Endothelial cell (in vitro differentiated cells): ENCODE measurements around the gene OSBPL10. TPM values are rescaled to one million over a fixed set of nuclear protein-coding genes. Genes with fewer than 3 reads are reported as not detected.

ENCODE experiments used
- DNase-seq: peaks from one replicate; pipeline ENCODE4 v3.0.0; 2021; ENCODE audit warnings: low spot score
- H3K27ac Mint-ChIP-seq: one replicate; pipeline ENCODE4 v1.8.0; 2021; ENCODE audit warnings: mixed read lengths, inconsistent platforms; ENCODE audit not compliant: unreplicated experiment
- H3K27me3 Mint-ChIP-seq: one replicate; pipeline ENCODE4 v1.8.0; 2021; ENCODE audit warnings: mild to moderate bottlenecking, moderate library complexity, mixed read lengths, inconsistent platforms; ENCODE audit not compliant: unreplicated experiment
- H3K36me3 Mint-ChIP-seq: one replicate; pipeline ENCODE4 v1.8.0; 2021; ENCODE audit warnings: mild to moderate bottlenecking, low read depth, mixed read lengths, inconsistent platforms; ENCODE audit not compliant: unreplicated experiment
- H3K4me1 Mint-ChIP-seq: one replicate; pipeline ENCODE4 v1.8.0; 2021; ENCODE audit warnings: mild to moderate bottlenecking, mixed read lengths, inconsistent platforms; ENCODE audit not compliant: unreplicated experiment
- H3K4me3 Mint-ChIP-seq: one replicate; pipeline ENCODE4 v1.8.0; 2021; ENCODE audit warnings: mild to moderate bottlenecking, mixed read lengths, inconsistent platforms; ENCODE audit not compliant: unreplicated experiment
- H3K9me3 Mint-ChIP-seq: one replicate; pipeline ENCODE4 v1.8.0; 2021; ENCODE audit warnings: mixed read lengths, inconsistent platforms; ENCODE audit not compliant: unreplicated experiment
- total RNA-seq: library from RNA; stranded (reverse); fragmentation: NEBNext Ultra II Directional; extraction: Animal tissue kit (Norgen Biotek cat#: 25700); gene quantifications from one replicate; pipeline ENCODE4 v1.2.1, GENCODE V29; 2021; ENCODE audit not compliant: unreplicated experiment
- TF ChIP-seq, protein P1 (sequence below): fragments of 200-600 bp; sonication (generic); IDR thresholded peaks from one replicate; pipeline ENCODE4 v1.5.0; 2021; ENCODE audit warnings: antibody characterized with exemption; ENCODE audit not compliant: unreplicated experiment

The OSBPL10 gene
- total RNA-seq, 1 donor from 2014 or later = 61.0 TPM

DNA sequence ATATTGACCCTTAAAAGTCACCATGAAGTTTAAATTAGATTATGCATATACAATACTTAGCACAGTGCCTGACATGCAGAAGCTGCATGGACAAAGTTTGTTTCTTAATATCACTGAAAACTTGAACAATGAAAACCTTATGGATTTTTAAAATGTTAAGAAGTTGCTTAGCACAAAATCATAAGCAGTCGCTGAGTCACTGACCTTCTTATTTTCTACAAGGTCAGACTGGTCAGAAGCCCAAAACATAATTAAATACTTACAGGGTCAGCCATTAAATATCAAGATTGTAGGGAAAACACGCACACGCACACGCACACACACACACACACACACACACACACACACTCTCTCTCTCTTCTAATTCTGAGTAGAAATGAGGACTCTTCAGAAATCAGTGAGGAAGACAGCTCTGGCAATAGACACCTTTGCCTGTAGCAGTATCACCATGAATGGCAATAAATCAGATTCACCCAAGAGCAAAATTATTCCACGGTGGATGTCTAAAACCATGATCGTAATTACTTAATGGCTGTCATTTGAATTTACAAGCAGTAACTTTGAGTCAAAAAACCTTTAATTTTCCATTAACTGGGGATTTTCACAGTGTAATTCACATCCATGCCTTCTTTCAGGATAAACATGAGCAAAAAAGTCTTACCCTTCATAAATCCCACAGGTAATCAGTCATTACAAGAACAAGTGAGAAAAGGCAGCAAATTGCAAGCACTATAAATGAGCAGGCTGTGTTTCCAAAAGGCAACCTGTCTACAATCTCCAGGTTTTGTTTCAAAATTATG lies 147.5 kb downstream of the OSBPL10 start:
- Mint-ChIP-seq H3K4me3 (no peak overlapping the region), H3K9me3 (no peaks in the 10 kb centered on the region), H3K36me3 (peaks cover 6% of the 10 kb centered on the region), H3K4me1 (peaks cover 10% of the 10 kb centered on the region), H3K27me3 (peaks cover 2% of the 10 kb centered on the region), H3K27ac (no peak overlapping the region)
- no peak for DNase-seq
- TF ChIP-seq, protein P1, sequence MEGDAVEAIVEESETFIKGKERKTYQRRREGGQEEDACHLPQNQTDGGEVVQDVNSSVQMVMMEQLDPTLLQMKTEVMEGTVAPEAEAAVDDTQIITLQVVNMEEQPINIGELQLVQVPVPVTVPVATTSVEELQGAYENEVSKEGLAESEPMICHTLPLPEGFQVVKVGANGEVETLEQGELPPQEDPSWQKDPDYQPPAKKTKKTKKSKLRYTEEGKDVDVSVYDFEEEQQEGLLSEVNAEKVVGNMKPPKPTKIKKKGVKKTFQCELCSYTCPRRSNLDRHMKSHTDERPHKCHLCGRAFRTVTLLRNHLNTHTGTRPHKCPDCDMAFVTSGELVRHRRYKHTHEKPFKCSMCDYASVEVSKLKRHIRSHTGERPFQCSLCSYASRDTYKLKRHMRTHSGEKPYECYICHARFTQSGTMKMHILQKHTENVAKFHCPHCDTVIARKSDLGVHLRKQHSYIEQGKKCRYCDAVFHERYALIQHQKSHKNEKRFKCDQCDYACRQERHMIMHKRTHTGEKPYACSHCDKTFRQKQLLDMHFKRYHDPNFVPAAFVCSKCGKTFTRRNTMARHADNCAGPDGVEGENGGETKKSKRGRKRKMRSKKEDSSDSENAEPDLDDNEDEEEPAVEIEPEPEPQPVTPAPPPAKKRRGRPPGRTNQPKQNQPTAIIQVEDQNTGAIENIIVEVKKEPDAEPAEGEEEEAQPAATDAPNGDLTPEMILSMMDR = no peak

DNA sequence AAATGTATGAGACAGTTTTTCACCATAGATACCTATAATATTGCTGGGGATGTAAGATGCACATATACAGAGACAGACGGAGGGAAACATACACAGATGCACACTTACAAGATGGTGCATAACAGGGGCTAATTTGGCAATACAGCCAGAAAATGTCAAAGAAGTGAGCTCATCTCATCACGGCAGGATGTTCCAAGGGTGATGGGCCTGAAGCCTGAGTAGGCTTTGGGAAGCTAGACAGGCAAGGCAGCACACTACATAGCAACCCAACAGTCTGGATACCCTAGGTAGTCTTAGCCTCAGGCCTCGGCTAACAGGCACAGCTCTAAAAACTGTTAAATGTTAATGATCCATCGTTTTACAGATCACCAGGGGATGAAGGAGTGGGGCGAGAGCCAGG lies 148.5 kb downstream of the OSBPL10 start:
- DNase-seq = no peak
- H3K36me3 Mint-ChIP-seq = peaks cover 6% of the 10 kb centered on the region
- H3K27me3 Mint-ChIP-seq = peaks cover 2% of the 10 kb centered on the region
- H3K4me3 Mint-ChIP-seq = no peak overlapping the region
- no peaks in the 10 kb centered on the region for H3K9me3 Mint-ChIP-seq
- TF ChIP-seq, protein P1 = no peak
- peaks cover 10% of the 10 kb centered on the region for H3K4me1 Mint-ChIP-seq
- H3K27ac Mint-ChIP-seq = no peak overlapping the region

DNA sequence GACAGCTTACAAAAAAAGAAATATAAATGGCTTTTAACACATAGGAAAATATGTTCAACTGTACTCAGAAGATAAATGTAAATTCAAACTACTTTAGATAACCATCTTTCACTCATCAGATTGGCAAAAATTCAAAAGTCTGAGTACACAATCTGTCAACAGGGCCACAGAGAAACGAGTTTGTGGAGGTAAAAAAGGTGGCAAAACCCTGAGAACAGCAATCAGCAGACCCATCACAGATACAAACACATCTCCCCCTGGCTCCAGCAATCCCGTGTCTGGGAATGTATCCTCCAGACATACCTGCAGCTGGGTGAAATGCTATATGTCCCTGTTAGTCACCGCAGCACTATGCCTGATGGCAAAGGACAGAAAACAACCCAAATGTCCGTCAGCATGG lies 149.5 kb downstream of the OSBPL10 start:
- peaks cover 2% of the 10 kb centered on the region for H3K27me3 Mint-ChIP-seq
- no peaks in the 10 kb centered on the region for H3K9me3 Mint-ChIP-seq
- no peak overlapping the region for H3K4me3 Mint-ChIP-seq
- DNase-seq = no peak
- peaks cover 6% of the 10 kb centered on the region for H3K36me3 Mint-ChIP-seq
- H3K27ac Mint-ChIP-seq = no peak overlapping the region
- H3K4me1 Mint-ChIP-seq = peaks cover 10% of the 10 kb centered on the region
- TF ChIP-seq, protein P1 = no peak

DNA sequence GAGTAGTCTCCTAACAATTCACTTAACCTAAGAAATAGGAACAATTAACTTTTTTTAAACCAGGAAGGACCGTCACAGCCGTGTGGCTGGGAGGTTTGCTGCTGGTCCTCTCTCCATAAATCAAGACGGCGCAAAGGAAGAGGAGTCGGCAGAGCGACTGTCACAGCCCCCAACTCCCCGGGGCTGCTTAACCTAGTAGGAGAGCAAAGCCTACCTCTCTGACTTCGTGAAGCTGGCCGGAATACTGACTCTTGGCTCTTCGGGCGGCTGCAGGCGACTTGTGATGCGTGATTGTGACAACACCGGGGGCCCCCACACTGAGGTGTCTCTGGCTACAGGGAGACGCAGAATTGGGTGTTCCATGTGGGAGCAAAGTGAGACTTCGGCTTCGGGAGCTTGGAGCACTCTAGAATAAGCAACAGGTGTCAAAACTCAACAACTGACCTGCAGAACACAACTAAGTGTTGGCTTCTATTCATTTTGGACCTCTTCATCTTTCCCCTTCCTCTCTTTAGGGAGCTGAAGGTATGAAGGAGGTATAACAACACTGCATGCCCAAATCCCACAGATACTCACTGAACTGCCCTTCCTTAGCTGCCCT lies 151.1 kb downstream of the OSBPL10 start:
- no peaks in the 10 kb centered on the region for H3K9me3 Mint-ChIP-seq
- no peak overlapping the region for H3K4me3 Mint-ChIP-seq
- DNase-seq = no peak
- H3K36me3 Mint-ChIP-seq = peaks cover 6% of the 10 kb centered on the region
- peaks cover 10% of the 10 kb centered on the region for H3K4me1 Mint-ChIP-seq
- peaks cover 2% of the 10 kb centered on the region for H3K27me3 Mint-ChIP-seq
- TF ChIP-seq, protein P1 = no peak
- H3K27ac Mint-ChIP-seq = no peak overlapping the region

DNA sequence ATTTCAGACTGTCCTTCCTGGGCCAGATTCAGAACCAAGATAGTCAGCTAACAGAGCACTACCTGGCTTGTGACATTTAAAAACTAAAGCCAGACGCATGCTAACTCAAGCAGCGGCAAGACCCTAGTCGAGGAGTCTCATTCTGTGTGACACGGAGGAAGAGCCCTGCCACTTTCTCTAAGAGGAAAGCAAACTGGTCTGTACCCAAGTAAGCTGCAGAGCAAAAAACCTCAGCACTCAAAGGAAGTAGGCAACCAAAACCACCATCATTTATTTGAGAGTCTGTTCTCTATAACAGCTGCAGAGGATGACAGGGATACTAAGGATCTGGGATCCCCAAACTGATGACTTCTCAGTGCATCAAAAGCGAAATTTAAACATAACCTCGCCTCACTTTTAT lies 152.1 kb downstream of the OSBPL10 start:
- Mint-ChIP-seq H3K4me3 (no peak overlapping the region), H3K27ac (no peak overlapping the region), H3K27me3 (peaks cover 2% of the 10 kb centered on the region), H3K9me3 (no peaks in the 10 kb centered on the region), H3K36me3 (peaks cover 15% of the 10 kb centered on the region), H3K4me1 (peaks cover 10% of the 10 kb centered on the region)
- DNase-seq = no peak
- TF ChIP-seq, protein P1 = no peak
